GM12878 (cell line): ENCODE data around the gene MED25. TPM values are rescaled to one million over a fixed set of nuclear protein-coding genes. Genes with fewer than 3 reads are reported as not detected.
A peak's percentile ranks its signal among the peaks of the same experiment; 100 is the strongest.

Experiments used
- ATAC-seq: fragments of 200-7000 bp; cut with Tn5 transposase; 3 replicates; pipeline ENCODE4 v1.9.1; 2020; ENCODE audit warnings: mild to moderate bottlenecking, moderate library complexity
- BruUV-seq: library from RNA; stranded (reverse); fragments of 400-500 nt; replicated peaks from 2 replicates; lab custom pipeline; 2021; lab: Mats Ljungman, UMichigan
- CTCF ChIA-PET: fragments of 300-600 bp; sonication (Branson Sonifier 250); formaldehyde crosslinking; extraction: SDS; loops from one replicate; lab custom pipeline; 2021; ENCODE audit warnings: inconsistent platforms; lab: Yijun Ruan, JAX
- POLR2A ChIA-PET: fragments of 350-600 bp; formaldehyde crosslinking; extraction: SDS; loops from one replicate; lab custom pipeline; 2021; ENCODE audit warnings: inconsistent platforms; lab: Charles Lee
- RAD21 ChIA-PET: fragments of 300-600 bp; sonication (Branson Sonifier 250); formaldehyde crosslinking; loops from one replicate; lab custom pipeline; 2023; ENCODE audit warnings: antibody characterized with exemption; ENCODE audit not compliant: unreplicated experiment; lab: Charles Lee
- SMC1A ChIA-PET: fragments of 300-600 bp; sonication (Branson Sonifier 250); formaldehyde crosslinking; loops from one replicate; lab custom pipeline; 2023; ENCODE audit not compliant: unreplicated experiment, uncharacterized antibody; lab: Charles Lee
- DNase-seq: peaks from one replicate; pipeline ENCODE4 v3.0.0-alpha.2; 2011; ENCODE audit warnings: low read depth, low spot score
- FAIRE-seq: peaks from 3 replicates; lab custom pipeline; 2011; peaks lifted over from hg19 to GRCh38; lab: Jason Lieb, UNC
- H2AFZ ChIP-seq: 2 replicates; pipeline ENCODE4 v1.6.0; 2011; ENCODE audit warnings: low read depth, low read length, control low read depth; ENCODE audit not compliant: control insufficient read depth
- H3K27ac ChIP-seq: 2 replicates; pipeline ENCODE4 v1.5.1; 2011; ENCODE audit warnings: control low read depth; ENCODE audit not compliant: control insufficient read depth, insufficient read depth
- H3K27me3 ChIP-seq, 2 experiments: replicated peaks in 1 of 2; 2 replicates each; pipeline versions ENCODE4 v1.6.0 to v1.6.1; 2011; ENCODE audit warnings: low read length in 1 of 2; ENCODE audit not compliant: control insufficient read depth in 2 of 2, insufficient read depth in 2 of 2
- H3K36me3 ChIP-seq, 2 experiments: 2 replicates each; pipeline ENCODE4 v1.5.1; 2011; ENCODE audit warnings: low read length in 1 of 2; ENCODE audit not compliant: control insufficient read depth in 2 of 2, insufficient read depth in 2 of 2
- H3K4me1 ChIP-seq: 2 replicates; pipeline ENCODE4 v1.6.1; 2011; ENCODE audit warnings: mild to moderate bottlenecking, low read length, moderate library complexity, mixed read lengths; ENCODE audit not compliant: control insufficient read depth, insufficient read depth
- H3K4me2 ChIP-seq: 2 replicates; pipeline ENCODE4 v1.6.0; 2011; ENCODE audit warnings: control low read depth; ENCODE audit not compliant: control insufficient read depth, insufficient read depth
- H3K4me3 ChIP-seq: fragments of 200-600 bp; sonication (generic); 2 replicates; pipeline ENCODE4 v1.5.1; 2016
- H3K79me2 ChIP-seq: 2 replicates; pipeline ENCODE4 v1.6.0; 2011; ENCODE audit warnings: low read length; ENCODE audit not compliant: control insufficient read depth, insufficient read depth
- H3K9ac ChIP-seq: 2 replicates; pipeline ENCODE4 v1.8.0; 2011; ENCODE audit warnings: low read length, control low read depth, mixed read lengths; ENCODE audit not compliant: control insufficient read depth, insufficient read depth
- H3K9me3 ChIP-seq: replicated peaks from 3 replicates; pipeline ENCODE4 v1.5.1; 2011; ENCODE audit warnings: mild to moderate bottlenecking, low read length; ENCODE audit not compliant: control insufficient read depth, insufficient read depth
- H4K20me1 ChIP-seq: 2 replicates; pipeline ENCODE4 v1.6.0; 2011; ENCODE audit not compliant: control insufficient read depth, insufficient read depth
- BACH1 ChIP-seq: fragments of 450-650 bp; IDR thresholded peaks from 2 replicates; pipeline ENCODE4 v1.6.1; 2017; ENCODE audit warnings: mild to moderate bottlenecking, borderline replicate concordance
- CBFB ChIP-seq: IDR thresholded peaks from 2 replicates; pipeline ENCODE4 v1.6.1; 2016; ENCODE audit warnings: antibody characterized with exemption, low read depth
- CHD1 ChIP-seq: IDR thresholded peaks from 2 replicates; pipeline ENCODE4 v1.6.1; 2012; ENCODE audit warnings: low read depth, low read length, improper control_type of control experiment
- EED ChIP-seq: sonication (generic); IDR thresholded peaks from 2 replicates; pipeline ENCODE4 v1.6.1; 2016; ENCODE audit warnings: antibody characterized with exemption, low read depth
- EZH2 ChIP-seq: IDR thresholded peaks from 2 replicates; pipeline ENCODE4 v1.6.1; 2012; ENCODE audit warnings: low read depth, mild to moderate bottlenecking, control low read depth, inconsistent platforms, low read length, borderline replicate concordance; ENCODE audit not compliant: control insufficient read depth
- KAT2A ChIP-seq: conservative IDR thresholded peaks from 2 replicates; pipeline ENCODE4 v1.6.1; 2011; ENCODE audit warnings: low read depth, low read length; ENCODE audit not compliant: control insufficient read depth
- MXI1 ChIP-seq: fragments of 150-350 bp; IDR thresholded peaks from 2 replicates; pipeline ENCODE4 v1.6.1; 2011; ENCODE audit warnings: low read depth, mild to moderate bottlenecking, inconsistent platforms, low read length, improper control_type of control experiment
- NFIC ChIP-seq: IDR thresholded peaks from 2 replicates; pipeline ENCODE4 v1.6.1; 2012; ENCODE audit warnings: low read depth, mild to moderate bottlenecking, inconsistent platforms, low read length, moderate library complexity
- RELA ChIP-seq: fragments of 450-650 bp; IDR thresholded peaks from 2 replicates; pipeline ENCODE4 v1.8.0; 2014; ENCODE audit warnings: borderline replicate concordance; ENCODE audit not compliant: partially characterized antibody
- RELB ChIP-seq: fragments of 450-650 bp; IDR thresholded peaks from 2 replicates; pipeline ENCODE4 v1.6.1; 2017; ENCODE audit warnings: low read depth, mild to moderate bottlenecking, moderate library complexity
- SIN3A ChIP-seq: IDR thresholded peaks from 2 replicates; pipeline ENCODE4 v1.6.1; 2012; ENCODE audit warnings: low read depth, low read length, improper control_type of control experiment
- SRF ChIP-seq, 2 experiments: IDR thresholded peaks; 2 replicates each; pipeline ENCODE4 v1.6.1; 2011; ENCODE audit warnings: low read depth in 2 of 2, low read length in 2 of 2, mild to moderate bottlenecking in 1 of 2, moderate library complexity in 1 of 2
- STAT1 ChIP-seq: fragments of 450-650 bp; conservative IDR thresholded peaks from 2 replicates; pipeline ENCODE4 v1.6.1; 2014; ENCODE audit warnings: antibody characterized with exemption, mild to moderate bottlenecking
- STAT3 ChIP-seq: IDR thresholded peaks from 2 replicates; pipeline ENCODE4 v1.6.1; 2011; ENCODE audit warnings: low read depth, low read length, improper control_type of control experiment
- SUZ12 ChIP-seq: fragments of 200-600 bp; sonication (generic); IDR thresholded peaks from one replicate; pipeline ENCODE4 v1.6.1; 2018; ENCODE audit warnings: antibody characterized with exemption, mild to moderate bottlenecking; ENCODE audit not compliant: unreplicated experiment
- TCF3 ChIP-seq: IDR thresholded peaks from 2 replicates; pipeline ENCODE4 v1.6.1; 2012; ENCODE audit warnings: low read depth, mild to moderate bottlenecking, low read length, borderline replicate concordance; ENCODE audit not compliant: insufficient read depth
- WGBS: methylation state at CpG from one replicate; pipeline ENCODE4 v1.1.6; 2016; ENCODE audit warnings: low lambda C conversion rate; ENCODE audit not compliant: insufficient replicate concordance, insufficient coverage; ENCODE audit errors: missing lambda C conversion rate; 5-methylcytosine and 5-hydroxymethylcytosine counted together
- in situ Hi-C: fragments of 300-500 bp; cut with MboI; formaldehyde crosslinking; loops from 9 replicates; pipeline ENCODE4 v1.14.3; 2018; ENCODE audit warnings: mixed read lengths
- intact Hi-C: fragments of 100-400 bp; cut with micrococcal nuclease; formaldehyde crosslinking; loops from one replicate; pipeline ENCODE4 v1.14.2; 2022; ENCODE audit not compliant: unreplicated experiment
- microRNA-seq: library from miRNA; unstranded; fragments of <30 nt; microRNA quantifications from one replicate; pipeline ENCODE4, GENCODE V29; 2018
- polyA plus RNA-seq, 11 experiments: library from polyadenylated mRNA; depleted of rRNA in 4 of 11; unstranded in 6 of 11; stranded (reverse) in 5 of 11; fragments of >200 nt; fragmentation: Nextera tagmentation in 4 of 11; fragmentation: Illumina TruSeq in 1 of 11; extraction: Ambion mirVana in 4 of 11; extraction: Trizol in 1 of 11; gene quantifications; 1 replicate in 1 of 11; 2 replicates in 10 of 11; pipeline versions ENCODE4 v1.2.1 to v1.2.3, GENCODE V29; 2011 to 2016; ENCODE audit warnings: inconsistent platforms in 2 of 11, missing spikeins in 2 of 11, low read depth in 1 of 11
- small RNA-seq: library from RNA; depleted of rRNA; stranded (forward); fragments of <200 nt; gene quantifications from one replicate; pipeline ENCODE3, GENCODE V24; 2014
- total RNA-seq, 4 experiments: library from RNA; depleted of rRNA in 3 of 4; stranded (reverse); fragments of >200 nt in 3 of 4; fragmentation: Illumina TruSeq in 1 of 4; extraction: Trizol in 1 of 4; gene quantifications; 2 replicates each; pipeline versions ENCODE4 v1.2.1 to v1.2.3, GENCODE V29; 2013 to 2021

Gene MED25
- total and polyA plus RNA-seq, 10 of the 15 experiments (the other 5 are each of a cell fraction or from before 2014, with no cell fraction given): 3.5 to 53.9 (median 17.1) TPM

GRCh38 chr19:49884760-49885159 is 66.7 kb downstream of the MED25 start:
- in situ Hi-C loops: loop anchor here (25.0 kb wide), 1 partner anchor 1247 kb away; the partner anchor contains the start of genes CA11 and DBP
- Histone ChIP-seq H4K20me1 (no peaks in the 10 kb centered on the region), H3K4me2 (no peak overlapping the region), H3K9me3 (no peaks in the 10 kb centered on the region; the same call in 2 of the 3 replicates), H3K36me3 (peaks cover 8 to 16% of the 10 kb centered on the region in 2 experiments)
- ChIA-PET RAD21 (no interaction called here), SMC1A (interaction anchor here (1.0 kb wide), 1 partner anchor 34 kb away, joined by 3 read pairs; no protein-coding TSS in a partner anchor)
- FAIRE-seq: no peak
- no peak for DNase-seq
- no TSS peak for BruUV-seq
- 55% methylated on average over 3 of the region's 3 CpGs for WGBS
- TF ChIP-seq BACH1 (no peak), RELB (no peak), NFIC (no peak), TCF3 (no peak), STAT1 (no peak), KAT2A (no peak), CBFB (no peak), STAT3 (no peak), EZH2 (no peak), CHD1 (no peak), SUZ12 (no peak), EED (no peak), RELA (no peak), MXI1 (no peak), SIN3A (no peak), SRF (IDR thresholded peaks at IDR 0.05; ENCODE audit: low read depth in 2 of 2, low read length in 2 of 2) (no peak)
- TF ChIP-seq, all 136 proteins: peak for 0
- Histone ChIP-seq H3K4me1 (peaks cover 12% of the 10 kb centered on the region), H3K4me3 (no peak overlapping the region), H2AFZ (no peak overlapping the region), H3K27ac (no peak overlapping the region), H3K27me3 (no peaks in the 10 kb centered on the region), H3K9ac (no peak overlapping the region), H3K79me2 (peaks cover 3% of the 10 kb centered on the region; the same call in 1 of the 2 replicates)
- ChIA-PET POLR2A (interaction anchor here (0.6 kb wide), 1 partner anchor 208 kb away, joined by 3 read pairs; the partner anchor contains the start of gene PRMT1), CTCF (interaction anchor here (1.1 kb wide), 1 partner anchor 9 kb away, joined by 3 read pairs; no protein-coding TSS in a partner anchor)
- ATAC-seq: no peak
- intact Hi-C loops: no loop called here

Small RNA genes within 50 kb of the gene (microRNA-seq; reads per million reads assigned to microRNA genes)
- gene MIR4749 (2.1 reads per million, percentile 6 among the genes with 10 or more reads in this experiment), gene MIR6799 (3.4 reads per million, percentile 18 among the genes with 10 or more reads in this experiment), gene MIR6800 (not detected)

Small RNA genes within 50 kb of the gene (small RNA-seq; reads per million reads assigned to genes)
- gene MIR4749 (0.16 reads per million), gene MIR6799 (not detected)

Other genes starting within 250 kb of the MED25 start
Only the 7 nearest of the 23 such genes appear.
- gene TSKS, start 55.0 kb upstream of the MED25 start, total RNA-seq (2014; rRNA removed): not detected in 2 replicates
- not detected in 2 replicates for gene TSKS, start 55.0 kb upstream of the MED25 start, total RNA-seq (2014; rRNA removed; fragmentation: Illumina TruSeq; extraction: Trizol)
- not detected in 2 replicates for gene TSKS, start 55.0 kb upstream of the MED25 start, total RNA-seq (2021)
- not detected in 2 replicates for gene TSKS, start 55.0 kb upstream of the MED25 start, polyA plus RNA-seq (2011; rRNA removed)
- gene TSKS, start 55.0 kb upstream of the MED25 start, polyA plus RNA-seq (2014; fragmentation: Illumina TruSeq; extraction: Trizol): not detected in 2 replicates
- gene TSKS, start 55.0 kb upstream of the MED25 start, polyA plus RNA-seq (2014; fragmentation: Nextera tagmentation; extraction: Ambion mirVana): not detected
- 0.08 TPM in 1 of 2 replicates, not detected in the other for gene TSKS, start 55.0 kb upstream of the MED25 start, polyA plus RNA-seq (2014; rRNA removed)
- not detected for gene TSKS, start 55.0 kb upstream of the MED25 start, polyA plus RNA-seq (2016; fragmentation: Nextera tagmentation; extraction: Ambion mirVana)
- 45.1 and 51.0 TPM in 2 replicates for gene AP2A1, start 51.3 kb upstream of the MED25 start, total RNA-seq (2014; rRNA removed)
- gene AP2A1, start 51.3 kb upstream of the MED25 start, total RNA-seq (2014; rRNA removed; fragmentation: Illumina TruSeq; extraction: Trizol): 12.4 and 14.7 TPM in 2 replicates
- 71.8 and 78.8 TPM in 2 replicates for gene AP2A1, start 51.3 kb upstream of the MED25 start, total RNA-seq (2021)
- 7.7 and 23.7 TPM in 2 replicates for gene AP2A1, start 51.3 kb upstream of the MED25 start, polyA plus RNA-seq (2011; rRNA removed)
- 10.1 and 16.8 TPM in 2 replicates for gene AP2A1, start 51.3 kb upstream of the MED25 start, polyA plus RNA-seq (2014; fragmentation: Illumina TruSeq; extraction: Trizol)
- gene AP2A1, start 51.3 kb upstream of the MED25 start, polyA plus RNA-seq (2014; fragmentation: Nextera tagmentation; extraction: Ambion mirVana): under 1 TPM; 0.68 to 0.84 TPM
- gene AP2A1, start 51.3 kb upstream of the MED25 start, polyA plus RNA-seq (2014; rRNA removed): 46.3 and 66.2 TPM in 2 replicates
- 10 to 100 TPM; 44.0 TPM for gene AP2A1, start 51.3 kb upstream of the MED25 start, polyA plus RNA-seq (2016; fragmentation: Nextera tagmentation; extraction: Ambion mirVana)
- 10.8 and 11.2 TPM in 2 replicates for gene FUZ, start 5.0 kb upstream of the MED25 start, total RNA-seq (2014; rRNA removed)
- gene FUZ, start 5.0 kb upstream of the MED25 start, total RNA-seq (2014; rRNA removed; fragmentation: Illumina TruSeq; extraction: Trizol): 5.0 and 6.0 TPM in 2 replicates
- 10.4 and 11.5 TPM in 2 replicates for gene FUZ, start 5.0 kb upstream of the MED25 start, total RNA-seq (2021)
- 8.3 and 8.5 TPM in 2 replicates for gene FUZ, start 5.0 kb upstream of the MED25 start, polyA plus RNA-seq (2011; rRNA removed)
- gene FUZ, start 5.0 kb upstream of the MED25 start, polyA plus RNA-seq (2014; fragmentation: Illumina TruSeq; extraction: Trizol): 4.8 and 5.1 TPM in 2 replicates
- under 1 TPM; 0.18 to 0.38 TPM for gene FUZ, start 5.0 kb upstream of the MED25 start, polyA plus RNA-seq (2014; fragmentation: Nextera tagmentation; extraction: Ambion mirVana)
- 9.0 and 11.0 TPM in 2 replicates for gene FUZ, start 5.0 kb upstream of the MED25 start, polyA plus RNA-seq (2014; rRNA removed)
- gene FUZ, start 5.0 kb upstream of the MED25 start, polyA plus RNA-seq (2016; fragmentation: Nextera tagmentation; extraction: Ambion mirVana): 10 to 100 TPM in 1 of 2 experiments, 1 to 10 TPM in 1; 9.3 to 10.4 TPM
- gene PTOV1, start 32.9 kb downstream of the MED25 start, total RNA-seq (2014; rRNA removed): 28.7 and 36.6 TPM in 2 replicates
- gene PTOV1, start 32.9 kb downstream of the MED25 start, total RNA-seq (2014; rRNA removed; fragmentation: Illumina TruSeq; extraction: Trizol): 17.8 and 18.1 TPM in 2 replicates
- gene PTOV1, start 32.9 kb downstream of the MED25 start, total RNA-seq (2021): 76.7 and 83.5 TPM in 2 replicates
- gene PTOV1, start 32.9 kb downstream of the MED25 start, polyA plus RNA-seq (2011; rRNA removed): 13.2 and 23.4 TPM in 2 replicates
- 3.6 and 21.2 TPM in 2 replicates for gene PTOV1, start 32.9 kb downstream of the MED25 start, polyA plus RNA-seq (2014; fragmentation: Illumina TruSeq; extraction: Trizol)
- 10 to 100 TPM in 1 of 2 experiments, 1 to 10 TPM in 1; 3.2 to 10.6 TPM for gene PTOV1, start 32.9 kb downstream of the MED25 start, polyA plus RNA-seq (2014; fragmentation: Nextera tagmentation; extraction: Ambion mirVana)
- 38.1 and 41.5 TPM in 2 replicates for gene PTOV1, start 32.9 kb downstream of the MED25 start, polyA plus RNA-seq (2014; rRNA removed)
- gene PTOV1, start 32.9 kb downstream of the MED25 start, polyA plus RNA-seq (2016; fragmentation: Nextera tagmentation; extraction: Ambion mirVana): 10 to 100 TPM; 14.8 to 45.0 TPM
- gene PNKP, start 49.3 kb downstream of the MED25 start, total RNA-seq (2014; rRNA removed): 42.3 and 55.5 TPM in 2 replicates
- gene PNKP, start 49.3 kb downstream of the MED25 start, total RNA-seq (2014; rRNA removed; fragmentation: Illumina TruSeq; extraction: Trizol): 19.3 and 20.2 TPM in 2 replicates
- gene PNKP, start 49.3 kb downstream of the MED25 start, total RNA-seq (2021): 61.4 and 82.3 TPM in 2 replicates
- 9.2 and 14.6 TPM in 2 replicates for gene PNKP, start 49.3 kb downstream of the MED25 start, polyA plus RNA-seq (2011; rRNA removed)
- gene PNKP, start 49.3 kb downstream of the MED25 start, polyA plus RNA-seq (2014; fragmentation: Illumina TruSeq; extraction: Trizol): 15.1 and 20.3 TPM in 2 replicates
- gene PNKP, start 49.3 kb downstream of the MED25 start, polyA plus RNA-seq (2014; fragmentation: Nextera tagmentation; extraction: Ambion mirVana): 1 to 10 TPM; 2.9 to 4.0 TPM
- 73.5 and 77.2 TPM in 2 replicates for gene PNKP, start 49.3 kb downstream of the MED25 start, polyA plus RNA-seq (2014; rRNA removed)
- gene PNKP, start 49.3 kb downstream of the MED25 start, polyA plus RNA-seq (2016; fragmentation: Nextera tagmentation; extraction: Ambion mirVana): 10 to 100 TPM; 46.2 to 47.4 TPM
- 7.7 and 9.3 TPM in 2 replicates for gene AKT1S1, start 59.1 kb downstream of the MED25 start, total RNA-seq (2014; rRNA removed)
- 3.8 and 5.1 TPM in 2 replicates for gene AKT1S1, start 59.1 kb downstream of the MED25 start, total RNA-seq (2014; rRNA removed; fragmentation: Illumina TruSeq; extraction: Trizol)
- gene AKT1S1, start 59.1 kb downstream of the MED25 start, total RNA-seq (2021): 20.9 and 21.4 TPM in 2 replicates
- gene AKT1S1, start 59.1 kb downstream of the MED25 start, polyA plus RNA-seq (2011; rRNA removed): 7.2 and 13.1 TPM in 2 replicates
- gene AKT1S1, start 59.1 kb downstream of the MED25 start, polyA plus RNA-seq (2014; fragmentation: Illumina TruSeq; extraction: Trizol): 9.4 and 11.6 TPM in 2 replicates
- gene AKT1S1, start 59.1 kb downstream of the MED25 start, polyA plus RNA-seq (2014; fragmentation: Nextera tagmentation; extraction: Ambion mirVana): 1 to 10 TPM in 1 of 2 experiments, under 1 TPM in 1; 0.43 to 1.2 TPM
- gene AKT1S1, start 59.1 kb downstream of the MED25 start, polyA plus RNA-seq (2014; rRNA removed): 23.0 and 24.5 TPM in 2 replicates
- 10 to 100 TPM; 13.4 to 15.4 TPM for gene AKT1S1, start 59.1 kb downstream of the MED25 start, polyA plus RNA-seq (2016; fragmentation: Nextera tagmentation; extraction: Ambion mirVana)
- 3.5 and 3.6 TPM in 2 replicates for gene TBC1D17, start 59.4 kb downstream of the MED25 start, total RNA-seq (2014; rRNA removed)
- 3.1 and 3.2 TPM in 2 replicates for gene TBC1D17, start 59.4 kb downstream of the MED25 start, total RNA-seq (2014; rRNA removed; fragmentation: Illumina TruSeq; extraction: Trizol)
- 20.4 and 20.9 TPM in 2 replicates for gene TBC1D17, start 59.4 kb downstream of the MED25 start, total RNA-seq (2021)
- gene TBC1D17, start 59.4 kb downstream of the MED25 start, polyA plus RNA-seq (2011; rRNA removed): 11.7 and 18.9 TPM in 2 replicates
- 8.6 and 10.9 TPM in 2 replicates for gene TBC1D17, start 59.4 kb downstream of the MED25 start, polyA plus RNA-seq (2014; fragmentation: Illumina TruSeq; extraction: Trizol)
- gene TBC1D17, start 59.4 kb downstream of the MED25 start, polyA plus RNA-seq (2014; fragmentation: Nextera tagmentation; extraction: Ambion mirVana): under 1 TPM; 0.42 to 0.52 TPM
- gene TBC1D17, start 59.4 kb downstream of the MED25 start, polyA plus RNA-seq (2014; rRNA removed): 17.4 and 22.3 TPM in 2 replicates
- gene TBC1D17, start 59.4 kb downstream of the MED25 start, polyA plus RNA-seq (2016; fragmentation: Nextera tagmentation; extraction: Ambion mirVana): 10 to 100 TPM; 11.5 to 13.2 TPM